K562 treated with DMSO at 1 percent for 4 hours (cell line): ENCODE data around the gene DLK1. TPM values are rescaled to one million over a fixed set of nuclear protein-coding genes. Genes with fewer than 3 reads are reported as not detected.

ENCODE experiments used
- total RNA-seq: library from RNA; unstranded; fragments of 300-600 nt; gene quantifications from 2 replicates; pipeline ENCODE4 v1.2.3, GENCODE V29; 2022; ENCODE audit not compliant: insufficient read depth

The DLK1 gene
- 448 and 523 TPM in 2 replicates for total RNA-seq

DNA sequence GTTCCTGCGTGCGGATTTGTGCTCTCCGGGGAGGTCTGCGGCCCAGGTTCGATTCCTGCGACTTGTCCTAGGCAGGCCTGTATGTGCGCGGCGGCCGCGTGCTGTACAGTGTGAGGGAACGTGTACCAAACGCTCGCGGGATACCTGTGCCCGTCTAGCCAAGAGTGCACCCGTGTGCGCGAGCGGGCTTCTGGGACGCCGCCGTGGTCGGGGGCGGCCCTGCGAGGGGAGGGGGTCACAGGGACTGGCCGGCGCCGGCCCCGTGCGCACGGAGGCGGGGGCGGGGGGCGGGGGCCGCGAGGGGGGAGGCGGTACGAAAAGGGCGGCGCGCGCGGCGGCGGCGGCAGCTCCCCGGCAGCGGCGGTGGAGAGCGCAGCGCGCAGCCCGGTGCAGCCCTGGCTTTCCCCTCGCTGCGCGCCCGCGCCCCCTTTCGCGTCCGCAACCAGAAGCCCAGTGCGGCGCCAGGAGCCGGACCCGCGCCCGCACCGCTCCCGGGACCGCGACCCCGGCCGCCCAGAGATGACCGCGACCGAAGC, at the start of gene DLK1:
Gene DLK1, plus strand, starts transcription at position 343 of the 536 bp plus-strand sequence. Its CDS starts 177 bp downstream, at position 520.

Other genes with a start within 250 kb of the DLK1 start
- not detected in 2 replicates for gene BEGAIN, start 139.5 kb upstream of the DLK1 start, total RNA-seq
- 5.4 and 5.7 TPM in 2 replicates for gene MEG3, start 99.2 kb downstream of the DLK1 start, total RNA-seq
- gene RTL1, start 176.8 kb downstream of the DLK1 start, total RNA-seq, result 0.17 TPM in 1 of 2 replicates, not detected in the other